ENCODE results near the gene TBX15. TPM values are rescaled to one million over a fixed set of nuclear protein-coding genes. Genes with fewer than 3 reads are reported as not detected.

Gene TBX15
- total RNA-seq, 1 experiment from 2014 or later: not detected

- in situ Hi-C loops (cut with HindIII; ENCODE audit: low pct_unique_long_range_greater_than_20kb, low sequenced_read_pairs): no loop called here
- DNase-seq (ENCODE audit: low read depth): peak; percentile 81
Observed at GRCh38 chr1:118914379-118915161, 73.6 kb downstream of the TBX15 start.

- DNase-seq (ENCODE audit: low read depth): no peak
- in situ Hi-C loops (cut with HindIII; ENCODE audit: low pct_unique_long_range_greater_than_20kb, low sequenced_read_pairs): no loop called here
Observed at GRCh38 chr1:118913818-118914217, 74.3 kb downstream of the TBX15 start.

GRCh38 chr1:118912574-118912973, 75.6 kb downstream of the TBX15 start:
- in situ Hi-C loops (cut with HindIII; ENCODE audit: low pct_unique_long_range_greater_than_20kb, low sequenced_read_pairs): no loop called here
- DNase-seq (ENCODE audit: low read depth): no peak

GRCh38 chr1:118911571-118911970, 76.6 kb downstream of the TBX15 start:
- in situ Hi-C loops (cut with HindIII; ENCODE audit: low pct_unique_long_range_greater_than_20kb, low sequenced_read_pairs): no loop called here
- DNase-seq (ENCODE audit: low read depth): no peak

- no peak for DNase-seq (ENCODE audit: low read depth)
- in situ Hi-C loops (cut with HindIII; ENCODE audit: low pct_unique_long_range_greater_than_20kb, low sequenced_read_pairs): no loop called here
Observed at GRCh38 chr1:118907466-118907865, 80.7 kb downstream of the TBX15 start.

GRCh38 chr1:118905671-118906070, 82.5 kb downstream of the TBX15 start:
- in situ Hi-C loops (cut with HindIII; ENCODE audit: low pct_unique_long_range_greater_than_20kb, low sequenced_read_pairs): no loop called here
- DNase-seq (ENCODE audit: low read depth): no peak

GRCh38 chr1:118905196-118905595, 82.9 kb downstream of the TBX15 start:
- in situ Hi-C loops (cut with HindIII; ENCODE audit: low pct_unique_long_range_greater_than_20kb, low sequenced_read_pairs): no loop called here
- no peak for DNase-seq (ENCODE audit: low read depth)

- in situ Hi-C loops (cut with HindIII; ENCODE audit: low pct_unique_long_range_greater_than_20kb, low sequenced_read_pairs): no loop called here
- peak; percentile 85 for DNase-seq (ENCODE audit: low read depth)
Observed at GRCh38 chr1:118902711-118903191, 85.4 kb downstream of the TBX15 start.

- no peak for DNase-seq (ENCODE audit: low read depth)
- in situ Hi-C loops (cut with HindIII; ENCODE audit: low pct_unique_long_range_greater_than_20kb, low sequenced_read_pairs): no loop called here
Observed at GRCh38 chr1:118902299-118902698, 85.8 kb downstream of the TBX15 start.

- no peak for DNase-seq (ENCODE audit: low read depth)
Observed at GRCh38 chr1:118900643-118901440, 87.3 kb downstream of the TBX15 start.

GRCh38 chr1:118899340-118899739, 88.8 kb downstream of the TBX15 start:
- DNase-seq (ENCODE audit: low read depth): no peak
- in situ Hi-C loops (cut with HindIII; ENCODE audit: low pct_unique_long_range_greater_than_20kb, low sequenced_read_pairs): no loop called here

More at GRCh38 chr1:118900643-118901440, 87.3 kb downstream of the TBX15 start:
- in situ Hi-C loops (cut with HindIII; ENCODE audit: low pct_unique_long_range_greater_than_20kb, low sequenced_read_pairs): no loop called here

GRCh38 chr1:118898712-118899111, 89.4 kb downstream of the TBX15 start:
- no peak for DNase-seq (ENCODE audit: low read depth)

GRCh38 chr1:118896416-118896815, 91.7 kb downstream of the TBX15 start:
- DNase-seq (ENCODE audit: low read depth): no peak
- in situ Hi-C loops (cut with HindIII; ENCODE audit: low pct_unique_long_range_greater_than_20kb, low sequenced_read_pairs): no loop called here

More at GRCh38 chr1:118898712-118899111, 89.4 kb downstream of the TBX15 start:
- in situ Hi-C loops (cut with HindIII; ENCODE audit: low pct_unique_long_range_greater_than_20kb, low sequenced_read_pairs): no loop called here

GRCh38 chr1:118894836-118895235, 93.3 kb downstream of the TBX15 start:
- DNase-seq (ENCODE audit: low read depth): no peak
- in situ Hi-C loops (cut with HindIII; ENCODE audit: low pct_unique_long_range_greater_than_20kb, low sequenced_read_pairs): no loop called here

- in situ Hi-C loops (cut with HindIII; ENCODE audit: low pct_unique_long_range_greater_than_20kb, low sequenced_read_pairs): no loop called here
- DNase-seq (ENCODE audit: low read depth): no peak
Observed at GRCh38 chr1:118890851-118891384, 97.2 kb downstream of the TBX15 start.

- no peak for DNase-seq (ENCODE audit: low read depth)
- in situ Hi-C loops (cut with HindIII; ENCODE audit: low pct_unique_long_range_greater_than_20kb, low sequenced_read_pairs): no loop called here
Observed at GRCh38 chr1:118884946-118885345, 103.2 kb downstream of the TBX15 start.

- in situ Hi-C loops (cut with HindIII; ENCODE audit: low pct_unique_long_range_greater_than_20kb, low sequenced_read_pairs): no loop called here
Observed at GRCh38 chr1:118881751-118882150, 106.4 kb downstream of the TBX15 start.

GRCh38 chr1:118878661-118879060, 109.5 kb downstream of the TBX15 start:
- in situ Hi-C loops (cut with HindIII; ENCODE audit: low pct_unique_long_range_greater_than_20kb, low sequenced_read_pairs): no loop called here
- no peak for DNase-seq (ENCODE audit: low read depth)

More at GRCh38 chr1:118881751-118882150, 106.4 kb downstream of the TBX15 start:
- DNase-seq (ENCODE audit: low read depth): no peak
